ENCODE measurements around the gene USP13. TPM values are rescaled to one million over a fixed set of nuclear protein-coding genes. Genes with fewer than 3 reads are reported as not detected.
A peak's percentile ranks its signal among the peaks of the same experiment; 100 is the strongest.

USP13 gene
- total and polyA plus RNA-seq, 3 donors from 2014 or later, result 17.6 to 50.3 (median 42.0) TPM

GRCh38 chr3:179768080-179768479 is 115.2 kb downstream of the USP13 start:
- no peaks in the 10 kb centered on the region for H3K27me3 ChIP-seq
- H3K36me3 ChIP-seq (ENCODE audit: low read depth, missing control alignments), result no peaks in the 10 kb centered on the region
- DNase-seq, result peak; percentile 22
- H3K4me3 ChIP-seq, result no peak overlapping the region
- intact Hi-C loops (cut with DNase I; ENCODE audit: low total_unique reads), result no loop called here
- H3K27ac ChIP-seq, result no peak overlapping the region
- H3K9me3 ChIP-seq, result no peaks in the 10 kb centered on the region
- WGBS, 2 donors, result 60 to 72% methylated on average over 3 of the region's 3 CpGs
- no peaks in the 10 kb centered on the region for H3K4me1 ChIP-seq
- TF ChIP-seq CTCF (IDR thresholded peaks at IDR 0.05) (peak in 1 of 3 experiments; percentile 9), POLR2A (IDR thresholded peaks at IDR 0.05) (no peak)

DNA sequence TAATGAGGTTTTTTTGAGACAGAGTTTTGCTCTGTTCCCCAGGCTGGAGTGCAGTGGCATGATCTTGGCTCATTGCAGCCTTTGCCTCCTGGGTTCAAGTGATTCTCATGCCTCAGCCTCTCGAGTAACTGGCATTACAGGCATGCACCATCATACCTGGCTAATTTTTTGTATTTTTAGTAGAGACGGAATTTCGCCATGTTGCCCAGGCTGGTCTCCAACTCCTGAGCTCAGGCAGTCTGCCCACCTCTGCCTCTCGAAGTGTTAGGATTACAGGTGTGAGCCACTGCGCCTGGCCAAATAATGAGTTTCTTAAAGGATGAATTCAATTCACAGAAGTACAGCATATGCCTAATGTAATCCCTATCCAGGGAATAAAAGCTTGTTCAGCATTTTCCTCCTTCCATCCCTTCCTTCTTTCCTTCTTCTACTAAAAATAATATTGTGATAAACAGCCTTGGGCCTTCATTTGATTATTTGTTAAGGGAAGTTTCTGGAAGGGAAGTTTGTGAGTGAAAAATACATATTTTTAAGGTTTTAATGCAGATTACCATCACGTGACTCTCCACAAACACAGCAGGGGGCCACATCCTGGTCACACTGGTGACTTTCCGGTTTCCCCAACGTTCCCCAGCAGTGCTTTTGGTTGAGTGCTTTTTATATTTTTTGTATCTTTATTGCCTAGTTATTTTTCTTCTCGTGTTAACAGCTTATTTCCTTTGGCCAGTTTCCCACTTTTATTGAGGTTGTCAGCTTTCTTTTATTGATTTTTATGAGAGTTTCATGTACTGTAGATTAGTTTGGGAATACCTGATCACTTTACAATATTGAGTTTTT is 116.8 kb downstream of the USP13 start:
- H3K4me1 ChIP-seq, result no peaks in the 10 kb centered on the region
- no peaks in the 10 kb centered on the region for H3K36me3 ChIP-seq (ENCODE audit: low read depth, missing control alignments)
- H3K4me3 ChIP-seq, result no peak overlapping the region
- H3K27me3 ChIP-seq, result no peaks in the 10 kb centered on the region
- H3K9me3 ChIP-seq, result no peaks in the 10 kb centered on the region
- DNase-seq, result no peak
- WGBS, 2 donors, result 69 to 73% methylated on average over 9 of the region's 9 CpGs
- TF ChIP-seq POLR2A (IDR thresholded peaks at IDR 0.05) (no peak), CTCF (IDR thresholded peaks at IDR 0.05) (no peak)
- H3K27ac ChIP-seq, result no peak overlapping the region
- intact Hi-C loops (cut with DNase I; ENCODE audit: low total_unique reads), result no loop called here

DNA sequence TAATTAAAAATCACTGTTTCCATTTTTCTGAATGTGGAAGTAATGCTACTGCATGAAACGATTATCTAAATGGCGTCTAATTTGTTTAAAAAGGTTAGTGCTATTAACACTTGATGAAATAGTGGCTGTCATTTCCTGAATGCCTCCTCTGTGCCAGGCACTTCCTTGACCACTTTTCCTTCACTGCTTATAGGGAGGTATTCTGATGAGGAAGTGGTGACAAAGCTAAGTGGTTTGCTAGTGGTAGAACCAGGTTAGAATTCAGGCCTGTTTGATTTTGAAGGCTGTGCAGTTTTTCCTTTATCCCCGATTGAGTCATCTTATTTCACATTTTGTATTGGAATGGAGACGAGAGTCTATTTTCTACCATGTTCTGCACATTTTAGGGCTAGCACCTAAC is 119.0 kb downstream of the USP13 start:
- H3K4me3 ChIP-seq, result no peak overlapping the region
- DNase-seq, result no peak
- H3K9me3 ChIP-seq, result no peaks in the 10 kb centered on the region
- TF ChIP-seq CTCF (IDR thresholded peaks at IDR 0.05), result no peak
- 85 to 87% methylated on average over 4 of the region's 4 CpGs for WGBS, 2 donors
- no peaks in the 10 kb centered on the region for H3K4me1 ChIP-seq
- intact Hi-C loops (cut with DNase I; ENCODE audit: low total_unique reads), result no loop called here
- no peaks in the 10 kb centered on the region for H3K27me3 ChIP-seq
- H3K36me3 ChIP-seq (ENCODE audit: low read depth, missing control alignments), result no peaks in the 10 kb centered on the region
- H3K27ac ChIP-seq, result no peak overlapping the region

DNA sequence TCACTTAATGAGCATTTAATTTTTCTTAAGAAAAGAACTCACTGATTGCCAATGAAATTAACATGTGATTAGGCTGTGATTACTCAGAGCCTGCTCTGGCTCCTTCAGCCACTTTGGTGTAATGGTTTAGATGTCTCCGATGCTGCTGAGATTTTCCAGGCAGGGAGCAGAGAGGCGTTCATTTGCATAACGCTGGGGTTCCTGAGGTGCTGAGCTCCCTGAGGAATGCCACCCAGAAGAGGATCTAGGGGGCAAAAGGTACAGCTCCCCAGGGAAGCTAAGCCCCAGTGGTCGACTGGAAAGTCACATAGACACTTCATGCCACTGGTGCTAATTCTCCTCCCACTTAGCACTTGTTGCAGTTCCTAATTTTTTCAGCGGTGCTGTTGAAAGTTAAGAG is 119.5 kb downstream of the USP13 start:
- intact Hi-C loops (cut with DNase I; ENCODE audit: low total_unique reads), result no loop called here
- H3K4me3 ChIP-seq, result no peak overlapping the region
- H3K27me3 ChIP-seq, result no peaks in the 10 kb centered on the region
- no peaks in the 10 kb centered on the region for H3K4me1 ChIP-seq
- no peaks in the 10 kb centered on the region for H3K36me3 ChIP-seq (ENCODE audit: low read depth, missing control alignments)
- WGBS, 2 donors, result 71 to 78% methylated on average over 5 of the region's 5 CpGs
- no peak for TF ChIP-seq POLR2A (IDR thresholded peaks at IDR 0.05)
- no peak for TF ChIP-seq CTCF (IDR thresholded peaks at IDR 0.05)
- H3K27ac ChIP-seq, result no peak overlapping the region
- H3K9me3 ChIP-seq, result no peaks in the 10 kb centered on the region
- DNase-seq, result no peak

Measured in testis (tissue), 3 donors.